IPS DF 19.7 (cell line): Measurements from ENCODE around the gene BTBD3.
A peak's percentile ranks its signal among the peaks of the same experiment; 100 is the strongest.

Experiments used
- DNase-seq: peaks from one replicate; pipeline ENCODE4 v3.0.0-alpha.2; 2013; ENCODE audit warnings: low read depth, low spot score

BTBD3 gene

GRCh38 chr20:11917663-11918062 lies at the start of gene BTBD3:
TSS of gene BTBD3 (plus strand) at chr20:11917893. CDS start at chr20:11918276, 383 bp downstream.
- DNase-seq: no peak

- DNase-seq: no peak
These were observed 48.1 kb upstream of the BTBD3 start for GRCh38 chr20:11869641-11870040.

GRCh38 chr20:11870411-11870810 lies 47.3 kb upstream of the BTBD3 start:
- DNase-seq: no peak

GRCh38 chr20:11876555-11876954 lies 41.1 kb upstream of the BTBD3 start:
- DNase-seq: no peak

GRCh38 chr20:11880680-11881079 lies 37.0 kb upstream of the BTBD3 start:
- DNase-seq: no peak

GRCh38 chr20:11881449-11881848 lies 36.2 kb upstream of the BTBD3 start:
- DNase-seq: no peak

GRCh38 chr20:11882651-11883050 lies 35.0 kb upstream of the BTBD3 start:
- no peak for DNase-seq

GRCh38 chr20:11888648-11889047 lies 29.0 kb upstream of the BTBD3 start:
- DNase-seq: no peak

GRCh38 chr20:11890331-11891076 lies 27.2 kb upstream of the BTBD3 start:
- peak; percentile 82 for DNase-seq

GRCh38 chr20:11891077-11891775 lies 26.5 kb upstream of the BTBD3 start:
- DNase-seq: no peak

GRCh38 chr20:11891776-11892545 lies 25.7 kb upstream of the BTBD3 start:
- peak; percentile 76 for DNase-seq

GRCh38 chr20:11894062-11894461 lies 23.6 kb upstream of the BTBD3 start:
- DNase-seq: no peak

- no peak for DNase-seq
These were observed 21.8 kb upstream of the BTBD3 start for GRCh38 chr20:11895861-11896387.

- DNase-seq: no peak
These were observed 16.6 kb upstream of the BTBD3 start for GRCh38 chr20:11901127-11901526.

GRCh38 chr20:11902285-11902697 lies 15.4 kb upstream of the BTBD3 start:
- DNase-seq: no peak

- DNase-seq: no peak
These were observed 12.1 kb upstream of the BTBD3 start for GRCh38 chr20:11905460-11906179.

GRCh38 chr20:11906626-11907480 lies 10.8 kb upstream of the BTBD3 start:
- DNase-seq: no peak

GRCh38 chr20:11907621-11908020 lies 10.1 kb upstream of the BTBD3 start:
- DNase-seq: no peak

GRCh38 chr20:11912013-11912658 lies 5.6 kb upstream of the BTBD3 start:
- no peak for DNase-seq
